Gastroesophageal sphincter (tissue), 4 donors: Measurements from ENCODE around the gene CPNE5. TPM values are rescaled to one million over a fixed set of nuclear protein-coding genes. Genes with fewer than 3 reads are reported as not detected.

Experiments used
- ATAC-seq: fragments of 150-250 bp; one replicate; pipeline ENCODE4 v1.9.1; 2016; ENCODE audit warnings: mild to moderate bottlenecking, moderate library complexity
- H3K27ac ChIP-seq, 4 donors: fragments of 200-600 bp; sonication (generic) in 3 of 4; 1 replicate in 3 of 4; 2 replicates in 1 of 4; pipeline ENCODE4 v1.5.1; 2016 to 2019
- H3K27me3 ChIP-seq: fragments of 200-600 bp; sonication (generic); one replicate; pipeline ENCODE4 v1.5.1; 2019
- H3K36me3 ChIP-seq, 2 donors: fragments of 200-600 bp; sonication (generic); one replicate each; pipeline ENCODE4 v1.5.1; 2019; ENCODE audit warnings: control low read depth in 1 of 2
- H3K4me1 ChIP-seq, 3 donors: fragments of 200-600 bp; sonication (generic); 1 replicate in 2 of 3; 2 replicates in 1 of 3; pipeline ENCODE4 v1.5.1; 2016 to 2019; ENCODE audit warnings: control low read depth in 2 of 3
- H3K4me3 ChIP-seq, 2 donors: fragments of 200-600 bp; sonication (generic); one replicate each; pipeline ENCODE4 v1.5.1; 2019; ENCODE audit warnings: mild to moderate bottlenecking in 1 of 2, moderate library complexity in 1 of 2
- H3K9me3 ChIP-seq, 3 donors: fragments of 200-600 bp; sonication (generic); one replicate each; pipeline ENCODE4 v1.5.1; 2017 to 2019; ENCODE audit warnings: control low read depth in 2 of 3
- EP300 ChIP-seq: sonication (generic); formaldehyde crosslinking; IDR thresholded peaks from one replicate; pipeline ENCODE4 v1.6.1; 2017; ENCODE audit warnings: antibody characterized with exemption, mild to moderate bottlenecking
- POLR2A ChIP-seq, 2 donors: fragments of 450-650 bp; IDR thresholded peaks; one replicate each; pipeline ENCODE4 v1.6.1; 2017; ENCODE audit warnings: antibody characterized with exemption in 2 of 2, mild to moderate bottlenecking in 2 of 2, moderate library complexity in 1 of 2
- POLR2AphosphoS5 ChIP-seq: sonication (generic); formaldehyde crosslinking; IDR thresholded peaks from one replicate; pipeline ENCODE4 v1.6.1; 2017; ENCODE audit warnings: antibody characterized with exemption
- WGBS, 2 donors: methylation state at CpG; one replicate each; pipeline ENCODE4 v1.1.5; 2018; ENCODE audit warnings: low coverage in 1 of 2; 5-methylcytosine and 5-hydroxymethylcytosine counted together
- total RNA-seq, 4 donors: library from RNA; depleted of rRNA; stranded (reverse); fragments of >200 nt; gene quantifications; one replicate each; pipeline ENCODE4 v1.1.0, GENCODE V29; 2016
- TF ChIP-seq, protein P1 (sequence below), 4 experiments: fragments of 200-600 bp in 2 of 4; fragments of 450-650 bp in 2 of 4; sonication (generic) in 1 of 4; IDR thresholded peaks; one replicate each; pipeline ENCODE4 v1.5.1; 2017 to 2019; ENCODE audit warnings: antibody characterized with exemption in 4 of 4, mild to moderate bottlenecking in 2 of 4, moderate library complexity in 2 of 4

Gene CPNE5
- total RNA-seq, 4 donors from 2014 or later, result 0.42 to 2.3 (median 1.5) TPM

DNA sequence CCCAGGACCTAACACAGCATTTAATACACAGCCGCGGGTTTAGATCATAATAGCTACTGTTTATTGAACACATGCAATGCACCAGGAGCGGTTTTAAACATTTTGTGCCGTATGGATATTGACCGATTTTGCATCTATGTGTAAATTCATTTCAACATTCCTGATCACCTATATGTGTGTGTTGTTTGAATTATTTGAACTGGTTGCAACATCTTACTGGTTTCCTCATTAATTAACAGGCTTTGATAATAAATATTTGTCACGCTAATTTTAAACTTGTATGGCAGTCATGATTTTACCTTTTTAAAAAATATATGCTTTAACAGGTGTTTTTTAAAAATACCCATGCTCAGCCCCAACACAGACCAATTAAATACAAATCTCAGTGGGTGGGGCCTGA is 35.8 kb downstream of the CPNE5 start:
- Histone ChIP-seq H3K4me3 (no peak overlapping the region), H3K27ac (no peak overlapping the region), H3K4me1 (no peaks in the 10 kb centered on the region), H3K27me3 (peaks cover 6% of the 10 kb centered on the region), H3K9me3 (no peaks in the 10 kb centered on the region), H3K36me3 (no peaks in the 10 kb centered on the region)
- 91 to 92% methylated on average over 5 to 6 of the region's 6 CpGs for WGBS, 2 donors
- TF ChIP-seq EP300, result no peak
- TF ChIP-seq, protein P1, sequence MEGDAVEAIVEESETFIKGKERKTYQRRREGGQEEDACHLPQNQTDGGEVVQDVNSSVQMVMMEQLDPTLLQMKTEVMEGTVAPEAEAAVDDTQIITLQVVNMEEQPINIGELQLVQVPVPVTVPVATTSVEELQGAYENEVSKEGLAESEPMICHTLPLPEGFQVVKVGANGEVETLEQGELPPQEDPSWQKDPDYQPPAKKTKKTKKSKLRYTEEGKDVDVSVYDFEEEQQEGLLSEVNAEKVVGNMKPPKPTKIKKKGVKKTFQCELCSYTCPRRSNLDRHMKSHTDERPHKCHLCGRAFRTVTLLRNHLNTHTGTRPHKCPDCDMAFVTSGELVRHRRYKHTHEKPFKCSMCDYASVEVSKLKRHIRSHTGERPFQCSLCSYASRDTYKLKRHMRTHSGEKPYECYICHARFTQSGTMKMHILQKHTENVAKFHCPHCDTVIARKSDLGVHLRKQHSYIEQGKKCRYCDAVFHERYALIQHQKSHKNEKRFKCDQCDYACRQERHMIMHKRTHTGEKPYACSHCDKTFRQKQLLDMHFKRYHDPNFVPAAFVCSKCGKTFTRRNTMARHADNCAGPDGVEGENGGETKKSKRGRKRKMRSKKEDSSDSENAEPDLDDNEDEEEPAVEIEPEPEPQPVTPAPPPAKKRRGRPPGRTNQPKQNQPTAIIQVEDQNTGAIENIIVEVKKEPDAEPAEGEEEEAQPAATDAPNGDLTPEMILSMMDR (IDR thresholded peaks at IDR 0.05), result no peak
- TF ChIP-seq POLR2A (IDR thresholded peaks at IDR 0.05), result no peak
- TF ChIP-seq POLR2AphosphoS5, result no peak
- ATAC-seq, result no peak

DNA sequence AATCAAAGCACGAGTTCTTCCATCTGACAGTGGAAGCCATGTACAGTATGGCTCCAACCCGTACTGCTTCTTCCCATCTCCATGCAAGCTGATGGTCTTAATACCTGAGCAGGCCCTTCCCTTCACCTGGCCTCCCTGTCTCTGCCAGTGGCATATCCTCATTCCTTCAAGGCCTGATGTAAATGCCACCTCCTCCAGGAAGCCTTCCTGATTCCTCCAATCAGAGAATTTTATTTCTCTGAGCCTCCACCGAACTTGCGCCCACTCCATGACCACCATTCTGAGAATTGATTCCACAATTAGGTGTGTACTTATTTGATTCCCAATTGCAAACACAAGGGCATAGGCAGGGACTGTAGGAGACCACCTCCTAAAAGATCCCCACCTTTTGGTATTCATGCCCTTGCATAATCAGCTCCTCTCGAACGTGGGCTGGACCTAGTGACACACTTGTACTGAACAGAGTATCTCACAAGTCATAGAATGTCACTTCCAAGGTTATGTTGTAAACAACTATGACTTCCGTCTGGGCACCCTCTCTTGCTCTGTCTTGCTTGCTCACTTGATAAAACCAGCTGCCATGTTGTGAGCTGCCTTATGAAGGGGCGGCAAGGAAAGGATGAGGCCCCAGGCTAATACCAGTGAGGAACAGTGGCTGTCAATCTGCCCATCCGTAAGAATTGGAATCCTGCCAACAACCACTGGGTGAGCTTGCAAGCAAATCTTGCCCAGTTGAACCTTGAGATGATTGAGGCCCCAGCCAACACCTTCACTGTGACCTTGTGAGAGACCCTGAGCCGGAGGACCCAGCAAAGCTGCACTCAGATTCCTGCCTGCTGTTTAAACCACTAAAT is 38.8 kb downstream of the CPNE5 start:
- Histone ChIP-seq H3K4me1 (no peaks in the 10 kb centered on the region), H3K27me3 (no peaks in the 10 kb centered on the region), H3K27ac (no peak overlapping the region), H3K9me3 (no peaks in the 10 kb centered on the region), H3K4me3 (no peak overlapping the region), H3K36me3 (no peaks in the 10 kb centered on the region)
- 78 to 87% methylated on average over 7 to 9 of the region's 10 CpGs for WGBS, 2 donors
- ATAC-seq, result no peak
- no peak for TF ChIP-seq POLR2AphosphoS5
- TF ChIP-seq, protein P1 (IDR thresholded peaks at IDR 0.05), result no peak
- no peak for TF ChIP-seq POLR2A (IDR thresholded peaks at IDR 0.05)
- no peak for TF ChIP-seq EP300

DNA sequence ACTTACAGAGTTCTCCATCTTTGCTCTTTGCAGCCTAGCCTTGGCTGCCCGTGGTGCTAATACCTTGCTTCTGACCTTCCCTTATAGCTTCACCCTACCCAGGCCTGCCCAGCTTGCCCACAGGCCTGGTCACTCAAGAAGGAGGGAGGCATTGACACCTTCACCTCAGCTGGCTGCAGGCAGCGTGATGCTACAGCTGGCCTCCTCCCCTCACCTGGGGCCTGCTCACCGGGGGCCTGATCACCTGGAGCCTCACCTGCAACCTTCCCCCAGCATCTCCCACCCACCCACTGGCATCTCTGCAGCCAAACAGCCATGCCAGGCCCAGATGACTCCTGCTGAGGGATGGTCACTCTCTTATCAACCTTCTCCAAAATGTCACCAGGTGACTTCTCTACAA is 40.4 kb downstream of the CPNE5 start:
- no peak overlapping the region for H3K27ac ChIP-seq
- H3K9me3 ChIP-seq, result no peaks in the 10 kb centered on the region
- no peaks in the 10 kb centered on the region for H3K4me1 ChIP-seq
- ATAC-seq, result no peak
- H3K27me3 ChIP-seq, result peaks cover 6% of the 10 kb centered on the region
- no peak for TF ChIP-seq EP300
- TF ChIP-seq POLR2A (IDR thresholded peaks at IDR 0.05), result no peak
- TF ChIP-seq, protein P1 (IDR thresholded peaks at IDR 0.05), result no peak
- no peak for TF ChIP-seq POLR2AphosphoS5
- no peaks in the 10 kb centered on the region for H3K36me3 ChIP-seq
- 60 to 100% methylated on average over 1 of the region's 3 CpGs for WGBS, 2 donors
- H3K4me3 ChIP-seq, result no peak overlapping the region

DNA sequence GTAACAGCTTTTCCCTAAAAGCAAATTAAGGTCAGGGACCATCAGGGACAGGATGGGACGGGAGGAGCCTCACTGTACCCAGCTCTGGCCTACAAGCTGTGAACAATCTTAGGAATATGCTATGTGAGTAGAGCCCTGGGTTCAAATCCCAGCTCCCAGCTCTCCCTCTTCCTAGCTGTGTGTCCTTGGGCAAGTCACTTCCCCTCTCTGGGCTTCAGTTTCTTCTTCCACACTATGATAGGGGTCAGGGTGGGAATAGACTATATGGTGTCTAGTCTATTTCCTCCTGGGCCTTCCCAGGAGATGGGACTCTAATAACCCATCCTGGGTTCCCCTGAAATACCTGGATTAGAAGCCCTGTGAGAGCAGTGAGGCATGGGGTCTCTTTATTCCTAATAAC is 41.6 kb downstream of the CPNE5 start:
- H3K27me3 ChIP-seq, result peaks cover 15% of the 10 kb centered on the region
- no peak overlapping the region for H3K4me3 ChIP-seq
- TF ChIP-seq EP300 (no peak), POLR2AphosphoS5 (no peak), POLR2A (IDR thresholded peaks at IDR 0.05) (no peak)
- TF ChIP-seq, protein P1 (IDR thresholded peaks at IDR 0.05), result no peak
- no peaks in the 10 kb centered on the region for H3K4me1 ChIP-seq
- no peaks in the 10 kb centered on the region for H3K36me3 ChIP-seq
- H3K27ac ChIP-seq, result no peak overlapping the region
- no peaks in the 10 kb centered on the region for H3K9me3 ChIP-seq
- 89% methylated on average over 1 of the region's 1 CpG; no CpG with 5 or more reads in 1 of the 2 donors for WGBS, 2 donors
- no peak for ATAC-seq

DNA sequence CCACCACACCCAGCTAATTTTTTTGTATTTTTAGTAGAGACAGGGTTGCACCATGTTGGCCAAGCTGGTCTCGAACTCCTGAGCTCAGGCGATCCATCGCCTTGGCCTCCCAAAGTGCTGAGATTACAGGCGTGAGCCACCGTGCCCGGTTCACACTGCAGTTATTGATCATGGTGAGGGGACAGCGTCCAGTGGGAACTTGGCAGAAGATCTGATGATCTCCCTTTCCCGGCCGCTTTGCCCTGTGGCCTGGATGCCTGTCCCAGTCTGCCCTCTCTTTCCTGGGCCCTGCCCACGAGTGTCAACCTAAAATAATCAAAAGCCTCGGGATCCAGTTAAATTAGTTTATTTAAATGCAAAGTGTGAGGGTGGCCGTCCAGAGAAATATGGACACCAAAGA is 42.2 kb downstream of the CPNE5 start:
- Histone ChIP-seq H3K9me3 (no peaks in the 10 kb centered on the region), H3K4me3 (no peak overlapping the region), H3K36me3 (no peaks in the 10 kb centered on the region), H3K4me1 (no peaks in the 10 kb centered on the region), H3K27ac (no peak overlapping the region), H3K27me3 (peaks cover 21% of the 10 kb centered on the region)
- no peak for TF ChIP-seq EP300
- TF ChIP-seq, protein P1 (IDR thresholded peaks at IDR 0.05), result no peak
- no peak for TF ChIP-seq POLR2AphosphoS5
- no peak for TF ChIP-seq POLR2A (IDR thresholded peaks at IDR 0.05)
- WGBS, 2 donors, result 96% methylated on average over 7 of the region's 12 CpGs; no CpG with 5 or more reads in 1 of the 2 donors
- no peak for ATAC-seq
